ENCODE measurements around the gene RAPSN.

DNA sequence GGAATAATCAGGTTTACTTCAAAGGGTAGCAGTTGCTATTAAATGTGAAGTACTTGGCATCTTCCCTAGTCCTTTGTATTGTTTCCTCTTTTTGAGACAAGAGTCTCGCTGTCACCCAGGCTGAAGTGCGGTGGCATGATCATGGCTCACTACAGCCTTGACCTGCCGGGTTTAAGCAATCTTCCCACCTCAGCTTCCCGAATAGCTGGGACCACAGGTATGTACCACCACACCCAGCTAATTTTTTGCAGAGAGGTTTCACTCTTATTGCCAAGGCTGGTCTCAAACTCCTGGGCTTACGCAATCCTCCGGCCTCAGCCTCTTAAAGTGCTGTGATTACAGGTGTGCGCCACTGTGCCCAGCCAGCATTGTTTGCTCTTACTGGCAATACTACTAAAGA lies 36.2 kb upstream of the RAPSN start:
- TF ChIP-seq POLR2A (IDR thresholded peaks at IDR 0.05) (no peak), POLR2AphosphoS5 (IDR thresholded peaks at IDR 0.05) (no peak), CTCF (IDR thresholded peaks at IDR 0.05) (no peak)
